SK-N-DZ (cell line): ENCODE measurements around the gene AAR2.
A peak's percentile ranks its signal among the peaks of the same experiment; 100 is the strongest.

Experiments
- DNase-seq: peaks from one replicate; pipeline ENCODE4 v3.0.0-alpha.2; 2015; ENCODE audit warnings: low spot score

Gene AAR2

DNA sequence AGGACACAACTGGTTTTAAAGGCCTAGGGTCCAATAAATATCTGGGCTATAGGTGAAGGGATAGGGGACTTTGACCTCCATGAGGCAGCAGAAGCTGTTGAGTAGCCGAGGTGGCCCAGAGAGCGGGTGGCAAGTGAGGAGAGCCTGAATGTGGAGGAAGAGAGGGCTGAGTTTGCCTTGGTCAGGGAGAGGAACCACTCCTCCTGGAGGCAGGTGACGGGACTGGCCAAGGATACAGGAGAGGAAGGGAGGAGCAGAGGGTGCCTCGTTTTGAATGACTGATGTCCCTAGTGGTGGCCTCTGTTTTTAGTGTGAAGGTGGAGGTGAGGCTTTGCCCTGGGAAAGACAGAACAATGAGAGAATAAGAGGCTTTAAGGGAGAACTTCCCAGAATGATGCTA, 19.1 kb upstream of the AAR2 start:
- DNase-seq, result no peak

DNA sequence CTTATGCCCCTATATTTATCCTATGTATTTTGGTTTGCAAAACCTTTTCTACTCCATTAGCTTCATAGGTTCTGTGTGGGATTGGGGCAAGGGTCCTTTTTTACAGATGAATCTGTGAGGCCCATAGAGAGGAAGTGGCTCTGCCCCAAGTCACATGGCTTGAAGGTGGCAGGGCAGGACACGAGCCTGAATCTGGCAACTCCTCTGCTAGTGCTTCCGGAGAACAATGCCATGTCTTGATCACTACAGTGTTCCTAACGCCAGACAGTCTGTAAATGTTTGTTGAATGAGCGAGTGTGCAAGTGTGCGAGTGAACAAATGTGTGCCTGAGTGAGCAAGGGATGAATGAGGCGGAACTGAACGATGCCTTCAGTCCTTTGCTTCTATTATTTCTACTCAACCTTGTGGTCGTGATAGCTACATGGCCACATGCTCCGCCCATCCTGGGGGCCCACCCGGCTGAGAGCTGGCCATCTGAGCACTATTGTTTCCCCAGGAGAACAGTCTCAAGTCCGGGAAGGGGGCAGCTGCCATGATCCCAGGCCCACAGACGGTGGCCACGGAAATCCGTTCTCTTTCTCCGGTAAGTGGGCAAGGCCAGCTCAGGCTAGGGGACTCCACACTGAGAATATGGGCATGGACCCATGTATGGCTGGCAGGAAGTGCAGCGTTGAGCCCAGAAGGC, 17.8 kb upstream of the AAR2 start:
- DNase-seq, result no peak

DNA sequence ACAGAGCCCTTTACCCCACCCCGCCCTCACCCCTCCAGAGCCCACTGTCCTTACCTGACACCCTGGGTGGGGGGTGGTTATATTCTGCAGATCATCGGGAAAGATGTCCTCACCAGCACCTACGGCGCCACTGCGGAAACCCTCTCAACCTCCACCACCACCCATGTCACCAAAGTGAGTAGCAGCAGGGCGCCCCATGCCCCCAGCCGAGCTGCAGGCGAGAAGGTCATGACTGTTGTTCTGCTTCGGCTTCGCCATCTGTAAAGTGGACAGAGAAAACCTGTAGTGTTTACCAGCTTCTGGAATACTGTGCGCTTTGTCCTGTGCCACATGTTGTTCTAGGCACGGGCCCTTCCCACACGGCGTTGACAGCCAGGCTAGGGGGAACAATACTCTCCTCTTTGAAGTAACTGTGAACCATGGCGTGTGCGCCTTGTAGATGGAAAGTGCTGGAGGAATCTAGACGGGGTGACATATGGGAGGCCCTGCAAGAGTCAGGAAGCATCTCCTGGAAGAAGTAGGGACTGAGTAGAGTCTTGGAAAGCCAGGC, 16.5 kb upstream of the AAR2 start:
- DNase-seq, result no peak

DNA sequence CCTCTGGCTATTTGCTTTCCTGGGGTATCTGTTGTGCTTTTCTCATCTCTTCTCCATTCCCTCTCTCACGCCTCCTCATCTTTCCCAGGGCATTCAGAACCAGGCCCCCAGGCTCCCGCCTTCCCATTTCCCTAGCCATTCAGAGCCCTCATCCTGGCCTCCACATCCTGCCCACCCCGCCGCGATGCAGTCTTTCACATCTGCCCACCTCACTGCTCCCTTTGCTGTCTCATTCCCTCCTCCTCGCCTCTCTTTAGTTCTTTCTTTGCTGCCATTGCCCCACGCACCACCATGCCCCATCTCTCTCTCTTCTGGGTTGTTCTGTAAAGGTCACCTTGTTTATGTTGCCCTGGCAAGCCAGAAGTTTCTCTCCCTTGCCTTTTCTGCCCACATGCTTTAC, 10.6 kb upstream of the AAR2 start:
- DNase-seq, result no peak

DNA sequence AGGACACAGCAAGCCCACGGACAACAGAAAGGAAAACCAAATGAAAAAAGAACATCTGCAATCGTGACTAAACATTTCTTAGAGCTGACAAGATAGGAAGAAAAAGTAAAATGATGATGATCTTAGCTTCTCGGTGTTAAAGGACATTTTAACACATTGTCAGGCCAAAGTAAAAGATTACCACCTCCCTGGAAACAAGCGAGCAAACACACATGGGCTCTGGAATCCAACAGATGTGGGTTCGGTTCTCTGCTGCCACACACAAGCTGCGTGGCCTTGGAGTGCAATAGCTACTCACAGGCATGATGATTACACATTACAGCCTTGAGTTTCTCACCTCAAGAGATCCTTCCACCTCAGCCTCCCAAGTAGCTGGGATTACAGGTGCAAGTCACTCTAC, 7.5 kb upstream of the AAR2 start:
- no peak for DNase-seq

DNA sequence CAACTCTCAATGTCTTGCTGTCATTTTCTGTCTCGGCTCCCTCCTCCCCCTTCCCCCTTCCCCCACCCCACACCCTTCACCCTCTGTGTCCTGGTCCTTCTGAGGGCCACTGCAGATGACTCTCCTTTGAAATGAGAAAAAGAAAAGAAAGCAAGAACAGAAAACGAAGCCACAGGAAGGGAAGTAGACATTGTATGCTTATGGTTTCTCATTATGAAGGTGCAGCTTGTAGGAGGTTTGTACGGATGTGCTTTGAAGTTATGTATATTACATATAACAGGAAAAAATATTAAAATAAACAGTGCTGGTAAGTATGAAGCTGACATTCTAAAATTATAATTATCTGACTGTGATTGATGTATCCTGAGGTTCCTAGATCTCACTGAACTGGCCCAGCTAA, 6.3 kb upstream of the AAR2 start:
- DNase-seq, result no peak

DNA sequence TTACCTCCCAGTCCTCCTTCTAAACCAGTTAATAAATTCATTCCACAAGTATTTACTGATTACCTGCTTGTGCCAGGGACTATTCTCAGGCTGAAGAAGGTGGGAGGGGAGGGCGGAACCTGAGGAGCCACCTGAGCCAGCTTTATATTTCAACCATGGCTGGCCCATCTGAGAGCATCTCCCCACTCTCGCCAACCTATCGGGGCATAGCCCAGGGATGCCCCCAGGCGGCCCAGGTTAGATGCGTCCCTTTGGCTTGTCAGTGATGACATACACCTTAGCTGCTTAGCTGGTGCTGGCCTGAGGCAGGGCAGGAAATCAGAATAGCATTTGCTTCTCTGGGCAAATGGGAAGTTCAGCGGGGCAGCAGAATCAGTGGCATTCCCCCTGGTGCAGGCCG, 4.9 kb upstream of the AAR2 start:
- DNase-seq, result no peak

DNA sequence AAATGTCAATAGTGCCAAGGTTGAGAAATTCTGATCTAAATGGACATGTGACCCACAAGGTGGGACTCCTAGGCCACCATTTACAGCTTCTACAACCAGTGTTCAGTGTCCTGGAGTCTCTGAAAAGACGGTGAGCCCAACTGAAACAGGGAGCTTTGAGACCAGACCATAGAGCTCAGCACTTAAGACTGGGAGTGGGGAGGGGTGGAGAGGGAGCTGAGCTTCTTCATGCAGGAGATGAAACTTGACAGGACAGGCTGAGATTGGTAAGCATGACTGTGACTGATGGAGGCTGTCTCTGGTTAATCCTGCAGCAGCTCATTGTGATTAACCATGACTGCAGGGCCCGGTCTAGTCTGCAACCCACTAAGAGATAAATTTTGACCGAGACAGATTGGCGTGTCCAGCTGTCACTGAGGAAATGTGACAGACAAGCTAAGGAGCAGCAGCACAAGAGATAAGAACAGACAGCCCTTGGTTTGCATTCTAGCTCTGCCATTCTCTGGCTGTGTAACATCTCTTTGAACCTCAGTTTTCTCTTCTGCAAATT, 1.4 kb upstream of the AAR2 start:
- DNase-seq, result peak; percentile 75

DNA sequence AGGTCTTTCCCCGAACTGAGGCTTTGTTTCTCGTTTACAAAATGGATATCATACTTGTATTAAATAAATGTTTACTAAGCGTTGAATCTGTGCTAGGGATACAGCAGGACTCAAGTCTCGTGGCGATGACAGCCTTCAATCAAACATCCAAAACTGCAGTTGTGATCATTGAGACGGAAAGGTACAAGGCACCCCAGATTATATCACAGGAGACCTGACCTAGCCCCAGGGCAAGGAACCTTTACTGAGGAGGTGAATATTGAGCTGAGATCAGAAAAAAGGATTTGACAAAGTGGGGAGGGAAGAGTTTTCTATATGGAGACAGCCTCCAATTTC, 476 bp downstream of the AAR2 start:
- DNase-seq, result no peak

DNA sequence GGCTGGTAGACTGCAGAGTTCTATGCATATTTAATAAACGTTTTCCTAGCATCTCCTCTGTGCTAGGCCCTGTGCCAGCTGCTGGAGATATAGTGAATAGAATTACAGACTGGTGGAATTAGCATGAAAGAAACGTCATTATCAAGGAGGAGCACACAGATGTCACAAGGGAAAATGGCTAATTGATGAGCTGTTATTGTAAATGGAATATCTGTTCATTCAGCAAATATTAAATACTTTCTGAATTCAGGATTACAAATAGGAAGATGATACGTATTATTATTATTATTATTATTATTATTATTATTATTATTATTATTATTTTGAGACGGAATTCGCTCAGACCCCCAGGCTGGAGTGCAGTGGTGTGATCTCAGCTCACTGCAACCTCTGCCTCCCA, 1.2 kb downstream of the AAR2 start:
- DNase-seq, result no peak

DNA sequence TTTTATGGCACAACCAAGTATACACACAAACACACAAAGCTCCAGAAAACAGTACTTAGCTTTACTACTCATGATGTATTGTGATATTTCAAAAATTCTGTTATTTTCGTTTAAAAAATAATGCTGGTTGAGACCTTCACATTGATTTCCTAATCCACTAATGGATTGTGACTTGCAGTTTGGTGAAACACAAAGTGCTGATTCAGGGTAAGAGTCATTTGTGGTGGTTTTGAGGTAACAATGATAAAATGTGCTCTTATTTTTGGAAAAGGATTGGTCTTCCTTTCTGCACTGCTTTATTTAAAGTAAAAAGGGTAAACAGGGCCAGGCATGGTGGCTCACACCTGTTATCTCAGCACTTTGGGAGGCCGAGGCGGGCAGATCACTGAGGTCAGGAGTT, 1.9 kb downstream of the AAR2 start:
- no peak for DNase-seq

DNA sequence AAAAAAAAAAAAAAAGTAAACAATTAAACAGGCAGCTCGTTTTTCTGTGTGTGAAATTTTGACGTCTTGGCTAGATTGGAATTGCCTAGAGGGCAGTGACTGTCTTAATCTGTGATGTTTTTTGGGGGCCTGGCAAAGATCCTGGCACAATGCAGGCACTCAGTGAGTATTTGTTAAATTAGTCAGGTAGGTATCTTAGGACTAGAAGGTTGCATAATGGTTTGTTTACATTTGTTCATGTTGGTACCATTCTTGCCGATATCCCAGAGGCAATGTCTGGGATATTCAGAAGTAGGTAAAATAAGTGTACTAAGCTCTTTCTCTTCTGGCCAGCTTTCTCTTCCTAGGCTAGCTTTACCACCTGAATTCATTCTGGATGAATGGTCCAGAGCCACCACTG, 2.5 kb downstream of the AAR2 start:
- DNase-seq, result no peak

DNA sequence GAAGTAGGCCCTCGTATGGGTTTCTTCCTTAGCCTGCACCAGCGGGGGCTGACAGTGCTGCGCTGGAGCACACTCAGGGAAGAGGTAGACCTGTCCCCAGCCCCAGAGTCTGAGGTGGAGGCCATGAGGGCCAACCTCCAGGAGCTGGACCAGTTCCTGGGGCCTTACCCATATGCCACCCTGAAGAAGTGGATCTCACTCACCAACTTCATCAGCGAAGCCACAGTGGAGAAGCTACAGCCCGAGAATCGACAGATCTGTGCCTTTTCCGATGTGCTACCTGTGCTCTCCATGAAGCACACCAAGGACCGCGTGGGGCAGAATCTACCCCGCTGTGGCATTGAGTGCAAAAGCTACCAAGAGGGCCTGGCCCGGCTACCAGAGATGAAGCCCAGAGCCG, 3.8 kb downstream of the AAR2 start:
- no peak for DNase-seq

DNA sequence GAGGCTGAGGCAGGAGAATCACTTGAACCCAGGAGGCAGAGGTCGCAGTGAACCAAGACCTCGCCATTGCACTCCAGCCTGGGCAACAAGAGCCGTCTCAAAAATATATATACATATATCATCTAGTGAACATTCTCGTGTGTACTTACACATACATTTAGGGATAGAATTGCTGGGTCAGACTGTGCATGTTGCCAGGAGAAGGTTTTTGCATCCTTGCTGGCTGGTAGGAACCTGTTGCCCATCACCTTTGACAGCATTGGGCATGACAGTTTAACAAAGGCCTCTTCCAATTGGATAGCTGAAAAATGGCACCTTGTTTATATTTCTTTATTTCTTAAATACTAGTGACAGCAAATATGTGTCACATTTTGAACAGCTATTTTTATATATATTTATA, 5.4 kb downstream of the AAR2 start:
- no peak for DNase-seq

DNA sequence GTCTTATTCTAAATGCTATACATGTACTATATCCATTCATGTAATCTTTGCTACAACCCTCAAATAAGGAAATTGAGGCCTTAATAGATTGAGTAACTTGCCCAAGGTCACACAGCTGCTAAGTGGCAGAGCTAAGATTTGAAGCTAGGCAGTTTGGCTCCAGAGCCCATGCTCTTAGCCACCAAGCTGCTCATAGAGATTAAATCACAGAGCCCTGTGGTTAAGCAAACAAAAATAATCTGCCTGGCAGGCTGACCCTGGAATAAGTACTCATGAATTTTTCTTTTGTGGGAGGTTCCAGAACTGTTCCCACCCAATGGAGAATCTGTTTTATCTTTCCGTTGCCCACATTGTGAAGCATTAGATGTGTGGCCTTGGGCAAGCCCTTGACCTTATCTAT, 7.4 kb downstream of the AAR2 start:
- DNase-seq, result no peak

DNA sequence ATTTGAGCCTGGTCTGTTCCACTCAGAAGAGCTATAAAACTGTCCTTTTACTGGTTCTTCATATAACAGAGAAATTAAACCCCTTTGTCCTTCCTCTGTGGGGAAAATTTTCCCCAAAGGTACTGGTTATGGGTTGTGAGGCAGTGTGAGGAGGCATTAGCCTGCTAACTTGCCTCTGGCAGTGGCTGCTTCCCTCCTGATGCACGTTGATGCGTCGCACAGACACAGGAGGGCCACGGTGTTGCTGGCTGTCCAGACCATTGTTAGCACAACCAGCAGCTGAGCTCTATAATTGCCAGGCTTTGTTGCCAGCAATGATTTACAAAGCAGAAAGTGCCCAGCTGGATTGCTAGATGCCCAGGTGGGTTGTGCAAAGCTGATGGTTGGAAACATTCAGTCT, 10.1 kb downstream of the AAR2 start:
- no peak for DNase-seq

DNA sequence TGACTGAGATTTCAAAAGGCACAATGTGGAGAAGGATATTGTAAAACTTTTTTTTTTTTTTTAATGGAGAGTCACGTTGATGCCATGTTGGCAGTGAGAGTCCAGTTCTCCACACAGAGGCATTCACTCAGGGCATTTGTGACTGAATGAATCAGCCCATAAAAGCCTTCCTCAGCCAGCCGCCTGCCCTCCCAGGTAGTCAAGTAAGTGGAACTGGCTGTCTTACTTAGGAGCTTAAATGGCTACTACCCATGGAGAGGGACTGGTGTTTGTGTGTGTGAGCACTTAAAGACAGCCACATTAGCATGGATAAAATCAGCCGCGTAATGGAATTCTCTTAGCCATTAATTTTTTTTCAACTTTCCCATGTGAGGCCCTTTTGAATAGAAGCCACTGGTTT, 12.6 kb downstream of the AAR2 start:
- DNase-seq, result no peak

DNA sequence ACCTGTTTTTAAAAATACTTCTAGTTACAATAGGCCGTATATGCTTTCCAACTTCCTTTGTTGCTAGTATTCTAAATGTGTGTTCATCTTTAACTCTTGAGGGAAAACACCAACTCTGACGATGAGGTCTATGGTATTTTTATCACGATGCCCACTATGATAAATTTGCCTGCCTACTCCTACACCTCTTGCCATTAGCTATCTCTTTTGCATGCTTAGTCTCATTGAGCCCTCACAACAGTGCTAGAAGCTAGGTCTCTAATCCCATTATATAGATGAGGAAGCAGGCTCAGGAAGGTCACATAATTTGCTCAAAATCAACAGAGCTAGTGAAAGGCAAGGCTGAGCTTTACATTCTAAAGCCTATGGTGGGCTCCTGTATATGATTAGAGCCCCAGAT, 13.2 kb downstream of the AAR2 start:
- no peak for DNase-seq

DNA sequence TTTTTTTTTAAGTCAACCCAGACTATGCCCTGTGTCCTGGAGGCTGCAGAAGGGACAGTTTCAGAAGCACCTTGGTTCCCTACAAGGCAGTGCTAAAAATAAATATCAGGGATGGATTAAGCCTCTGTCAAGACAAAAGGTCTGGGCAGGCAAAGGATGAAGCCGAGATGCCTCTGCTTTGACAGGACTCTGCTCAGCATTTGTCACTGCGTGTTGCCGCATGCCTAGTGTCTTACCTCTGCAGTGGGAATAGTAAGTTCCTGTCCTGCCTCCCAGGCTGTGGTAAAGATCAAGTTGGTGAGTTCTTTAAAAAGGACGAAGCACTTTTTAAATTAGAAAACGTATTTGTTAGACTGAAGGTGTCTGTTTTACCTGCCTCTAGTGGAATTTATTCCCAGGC, 15.1 kb downstream of the AAR2 start:
- no peak for DNase-seq

DNA sequence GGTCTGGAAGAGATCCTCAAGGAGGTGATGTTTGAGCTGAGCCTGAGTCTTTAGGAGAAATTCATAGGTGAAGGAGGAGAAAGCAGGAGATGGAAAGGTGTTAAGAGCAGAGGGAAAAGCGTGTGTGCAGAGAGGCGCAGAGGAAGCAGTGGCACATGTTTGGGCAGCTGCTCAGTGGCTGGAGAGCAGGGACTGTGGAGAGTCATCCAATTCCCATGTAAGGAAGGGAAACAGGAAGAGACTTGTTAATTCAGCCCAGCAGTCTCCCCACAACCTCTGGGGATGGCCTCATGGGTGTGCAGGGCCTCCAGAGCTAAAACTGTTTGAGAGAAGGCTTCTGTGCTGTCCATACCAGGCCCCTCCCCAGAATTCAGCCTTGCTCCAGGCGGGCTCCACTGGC, 16.2 kb downstream of the AAR2 start:
- DNase-seq, result no peak

DNA sequence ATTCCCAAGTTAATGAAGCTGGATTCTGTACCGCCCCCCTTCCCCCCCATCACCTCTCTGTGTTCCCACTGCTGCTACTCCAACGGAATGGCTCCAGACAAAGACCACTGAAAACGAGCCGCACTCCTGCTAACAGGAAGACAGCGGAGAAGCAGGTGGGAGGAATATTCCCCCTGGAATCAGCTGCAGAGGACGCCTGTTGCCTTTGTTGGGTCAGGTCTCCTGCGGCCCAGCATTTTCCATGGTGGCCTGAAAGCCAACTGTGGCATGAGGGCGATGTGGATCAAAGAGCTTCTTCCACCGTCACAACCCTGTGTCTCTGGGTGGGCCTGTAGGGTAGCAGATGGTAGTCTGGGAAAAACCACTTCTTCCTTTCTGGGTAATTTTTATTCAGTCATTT, 16.8 kb downstream of the AAR2 start:
- DNase-seq, result no peak

DNA sequence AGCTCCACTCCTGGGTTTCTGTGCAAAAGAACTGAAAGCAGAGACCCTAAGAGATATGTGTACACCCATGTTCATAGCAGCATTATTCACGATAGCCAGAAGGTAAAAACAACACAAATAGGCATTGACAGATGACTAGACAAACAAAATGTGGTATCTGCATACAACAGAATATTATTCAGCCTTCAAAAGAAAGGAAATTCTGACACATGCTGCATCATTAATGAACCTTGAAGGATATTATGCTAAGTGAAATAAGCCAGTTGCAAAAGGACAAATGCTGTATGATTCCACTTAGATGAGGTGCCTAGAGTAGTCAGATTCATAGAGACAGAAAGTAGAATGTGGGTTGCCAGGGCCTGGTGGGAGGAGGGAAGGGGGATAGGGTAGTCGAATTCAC, 17.8 kb downstream of the AAR2 start:
- DNase-seq, result no peak

DNA sequence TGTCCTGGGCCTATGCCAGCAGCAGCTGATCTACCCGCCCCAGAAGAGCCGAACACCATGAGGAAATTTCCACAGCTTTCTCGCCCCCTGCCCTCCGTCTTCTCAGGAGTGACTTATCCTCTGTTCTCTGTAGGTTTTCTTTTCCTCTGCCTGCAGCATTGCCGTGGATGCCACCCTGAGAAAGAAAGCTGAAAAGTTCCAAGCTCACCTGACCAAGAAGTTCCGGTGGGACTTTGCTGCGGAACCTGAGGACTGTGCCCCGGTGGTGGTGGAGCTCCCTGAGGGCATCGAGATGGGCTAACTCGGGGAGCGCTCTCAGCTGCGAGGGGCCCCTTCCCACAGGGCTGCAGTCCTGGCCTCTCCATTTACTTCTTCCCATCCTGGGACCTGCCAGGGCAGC, 19.2 kb downstream of the AAR2 start:
- DNase-seq, result no peak
